ENCODE measurements around the gene INHBA.

Gene INHBA

GRCh38 chr7:41711283-41712064 lies 8.6 kb upstream of the INHBA start:
- DNase-seq (ENCODE audit: low read depth, low spot score), result peak; percentile 69

DNA sequence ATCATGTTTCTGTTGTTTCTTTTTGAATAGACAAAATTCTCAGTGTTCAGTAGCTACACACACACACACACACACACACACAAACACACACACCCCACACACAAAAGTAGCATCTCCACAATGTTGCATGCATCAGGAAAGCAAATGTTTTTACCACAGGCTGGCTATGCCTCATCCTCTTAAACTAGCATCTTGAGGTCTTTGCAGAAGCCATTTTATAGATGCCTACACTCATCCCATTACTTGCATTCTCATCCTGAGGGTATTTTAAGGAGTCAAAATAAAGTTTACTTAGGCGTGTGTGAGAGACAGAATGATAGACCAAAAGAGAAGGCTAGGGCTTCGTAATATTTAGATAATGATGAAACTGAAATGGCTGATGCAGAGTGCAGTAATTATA lies 7.9 kb upstream of the INHBA start:
- no peak for DNase-seq (ENCODE audit: low read depth, low spot score)

DNA sequence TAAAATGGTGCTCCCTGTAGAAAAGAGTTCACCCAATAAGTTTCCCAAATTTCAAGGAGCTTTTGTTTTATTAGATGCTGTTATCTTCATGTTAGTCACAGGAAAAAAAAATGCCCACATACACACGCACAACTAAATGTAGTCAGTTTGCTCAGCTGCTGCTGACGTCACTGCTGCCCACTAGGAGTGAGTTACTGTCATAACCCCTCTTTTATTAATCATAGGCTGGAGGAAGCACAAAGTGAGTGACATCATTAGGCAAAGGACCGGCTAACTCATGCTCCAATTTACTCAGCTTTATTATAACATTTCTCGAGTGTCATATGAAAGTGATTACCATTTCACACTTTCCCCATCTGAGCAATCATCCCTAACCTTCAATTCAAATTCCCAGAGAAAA lies 6.7 kb upstream of the INHBA start:
- DNase-seq (ENCODE audit: low read depth, low spot score), result no peak

DNA sequence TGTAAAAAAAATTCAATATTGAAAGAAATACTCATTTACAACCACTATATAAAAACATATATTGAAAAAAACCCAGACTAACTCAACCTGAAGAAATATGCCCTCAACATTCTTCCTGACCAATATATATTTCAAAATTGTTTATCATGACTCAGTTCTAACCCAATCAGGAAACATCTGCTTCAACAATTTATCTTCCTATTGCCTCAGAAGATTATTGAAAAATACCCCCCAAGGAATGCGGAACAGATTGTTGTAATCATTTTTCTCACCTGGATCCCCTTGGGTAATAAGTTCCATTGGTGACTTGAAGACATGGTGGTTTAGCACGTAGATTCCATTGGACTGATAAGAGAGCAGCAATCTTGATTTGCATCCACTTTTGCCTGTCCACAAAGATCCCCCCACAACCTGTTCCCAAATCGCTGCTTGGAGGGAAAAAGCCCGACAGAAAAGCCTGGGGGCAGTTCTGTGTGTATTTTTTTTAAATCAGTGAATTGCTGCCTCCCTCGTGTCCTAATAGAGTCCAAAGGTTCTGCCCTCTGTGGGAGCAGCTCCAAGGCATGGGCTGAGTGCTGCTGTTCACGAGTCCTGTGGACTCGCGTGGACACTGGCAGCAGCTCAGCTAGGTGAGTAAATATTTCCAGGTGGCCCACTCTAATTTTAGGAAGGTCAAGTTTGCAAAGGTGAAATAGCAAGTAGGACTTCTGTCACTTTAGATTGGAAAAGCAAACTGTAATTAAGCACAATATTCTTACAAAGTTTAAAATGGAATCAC lies 5.9 kb upstream of the INHBA start:
- no peak for DNase-seq (ENCODE audit: low read depth, low spot score)

DNA sequence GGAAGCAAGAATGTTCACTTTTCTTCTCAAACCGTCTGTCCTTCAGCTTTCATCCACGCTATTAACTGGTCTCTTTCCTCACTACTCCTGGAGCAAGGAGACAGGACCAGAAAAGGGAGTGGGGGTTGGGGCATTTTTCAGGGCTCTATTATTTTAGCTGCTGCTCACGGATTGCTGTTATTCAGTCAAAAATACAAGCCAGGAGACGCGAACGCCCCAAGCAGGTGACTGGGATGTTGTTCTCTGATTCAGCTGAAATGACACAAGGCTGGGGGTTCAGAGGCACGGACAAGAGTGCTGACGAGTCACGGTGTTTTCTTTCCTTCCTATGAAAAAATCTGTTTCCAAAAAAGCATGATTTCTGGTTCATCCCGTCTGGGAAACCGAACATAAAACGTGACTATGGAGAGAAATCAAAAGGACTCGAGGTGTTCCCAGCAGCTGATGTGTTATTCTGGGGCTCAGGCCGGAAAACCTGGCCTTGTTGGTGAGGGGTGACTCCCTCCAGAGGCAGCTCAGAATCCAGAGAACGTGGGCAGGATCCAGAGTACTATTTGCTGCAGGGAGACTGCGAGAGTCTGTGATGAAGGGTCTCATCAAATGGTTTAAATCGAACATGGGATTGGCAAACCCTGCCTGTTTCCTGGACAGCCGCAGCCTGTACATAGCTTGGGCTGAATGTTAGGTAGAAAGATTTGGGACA lies 3.5 kb upstream of the INHBA start:
- DNase-seq (ENCODE audit: low read depth, low spot score), result no peak

DNA sequence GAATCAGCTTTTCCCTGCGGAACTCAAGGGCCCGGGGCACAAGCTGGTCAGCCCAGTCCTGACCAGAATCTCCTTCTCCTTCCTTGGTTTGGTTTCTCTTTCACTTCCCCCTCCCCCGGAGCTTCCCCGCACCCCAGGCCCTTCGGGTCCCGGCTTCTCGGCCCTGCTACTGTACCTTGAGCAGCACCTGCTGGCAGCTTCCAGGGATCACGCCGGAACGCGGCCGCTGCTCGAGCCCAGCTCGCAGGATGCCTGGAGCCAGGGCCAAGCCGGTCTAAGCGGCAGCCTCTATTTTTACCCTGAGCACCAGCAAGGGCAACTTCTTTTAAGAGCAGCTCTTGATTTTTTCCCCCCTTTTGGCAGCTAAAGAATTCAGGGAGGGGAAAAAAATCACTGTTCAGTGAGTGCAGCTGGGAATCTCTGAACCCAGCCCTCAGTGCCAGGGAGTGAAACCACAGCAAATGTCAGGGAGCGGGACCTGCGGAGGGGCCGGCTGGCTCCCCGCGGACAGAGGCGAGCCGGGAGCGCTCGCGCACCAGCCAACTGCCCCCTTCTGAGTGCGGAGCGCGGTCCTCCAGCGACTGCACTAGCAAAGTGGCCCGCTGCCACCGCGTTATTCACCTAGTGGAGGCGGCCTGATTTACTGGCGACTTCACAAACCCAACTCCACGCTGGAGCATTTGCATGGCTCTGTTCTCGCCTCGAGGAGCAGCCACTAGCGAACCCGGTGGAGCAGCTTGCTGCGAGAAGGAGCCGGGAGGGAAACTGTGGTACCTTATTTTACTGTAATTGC lies 2.4 kb upstream of the INHBA start:
- DNase-seq (ENCODE audit: low read depth, low spot score), result peak; percentile 93

- DNase-seq (ENCODE audit: low read depth, low spot score), result no peak
These were observed 1.6 kb downstream of the INHBA start for GRCh38 chr7:41701068-41701941.

DNA sequence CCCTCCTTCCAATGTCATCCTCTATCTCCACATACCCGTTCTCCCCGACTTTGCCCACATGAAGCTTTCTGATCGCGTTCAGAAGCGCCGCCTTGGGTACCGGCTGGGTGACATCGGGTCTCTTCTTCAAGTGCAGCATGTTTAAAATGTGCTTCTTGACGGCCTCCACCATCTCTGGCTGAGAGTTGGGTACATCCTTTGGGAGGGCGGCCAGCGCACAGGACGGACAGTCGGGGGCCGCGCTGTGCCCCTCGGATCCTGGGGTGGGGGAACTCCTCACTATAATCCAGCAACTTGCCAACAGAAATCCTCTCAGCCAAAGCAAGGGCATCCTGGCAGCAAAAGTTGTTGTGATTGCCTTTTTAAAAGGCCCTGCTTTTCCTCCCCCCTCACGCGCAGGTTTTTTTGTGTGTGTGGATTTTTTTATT lies 2.8 kb downstream of the INHBA start:
- no peak for DNase-seq (ENCODE audit: low read depth, low spot score)

GRCh38 chr7:41699516-41699915 lies 3.4 kb downstream of the INHBA start:
- peak; percentile 42 for DNase-seq (ENCODE audit: low read depth, low spot score)

GRCh38 chr7:41698726-41699125 lies 4.2 kb downstream of the INHBA start:
- DNase-seq (ENCODE audit: low read depth, low spot score), result no peak

GRCh38 chr7:41698114-41698513 lies 4.8 kb downstream of the INHBA start:
- DNase-seq (ENCODE audit: low read depth, low spot score), result no peak

GRCh38 chr7:41696323-41696916 lies 6.5 kb downstream of the INHBA start:
- DNase-seq (ENCODE audit: low read depth, low spot score), result peak; percentile 83

- DNase-seq (ENCODE audit: low read depth, low spot score), result no peak
These were observed 7.1 kb downstream of the INHBA start for GRCh38 chr7:41695661-41696322.

- DNase-seq (ENCODE audit: low read depth, low spot score), result no peak
These were observed 8.4 kb downstream of the INHBA start for GRCh38 chr7:41694495-41694894.

GRCh38 chr7:41693150-41693997 lies 9.5 kb downstream of the INHBA start:
- DNase-seq (ENCODE audit: low read depth, low spot score), result no peak

DNA sequence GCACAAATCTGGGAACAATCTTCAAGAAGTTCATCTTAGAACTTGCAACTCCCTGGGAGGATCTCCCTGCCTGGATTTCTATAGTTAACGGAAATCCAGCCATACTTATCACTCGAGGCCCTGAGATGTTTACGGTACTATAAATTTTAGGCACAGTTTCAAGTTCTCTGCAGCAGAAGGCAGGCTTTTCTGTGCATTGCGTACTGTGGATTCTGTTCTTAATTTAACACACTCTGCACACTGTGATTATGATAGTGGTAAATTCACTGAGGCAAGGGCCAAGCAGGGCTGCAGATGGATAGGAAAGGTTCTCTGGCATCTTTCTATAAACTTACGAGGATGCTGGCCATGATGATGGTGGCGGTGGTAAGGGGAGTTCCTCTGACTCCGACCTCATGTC lies 10.6 kb downstream of the INHBA start:
- DNase-seq (ENCODE audit: low read depth, low spot score), result no peak

- DNase-seq (ENCODE audit: low read depth, low spot score), result no peak
These were observed 11.4 kb downstream of the INHBA start for GRCh38 chr7:41691286-41692190.

DNA sequence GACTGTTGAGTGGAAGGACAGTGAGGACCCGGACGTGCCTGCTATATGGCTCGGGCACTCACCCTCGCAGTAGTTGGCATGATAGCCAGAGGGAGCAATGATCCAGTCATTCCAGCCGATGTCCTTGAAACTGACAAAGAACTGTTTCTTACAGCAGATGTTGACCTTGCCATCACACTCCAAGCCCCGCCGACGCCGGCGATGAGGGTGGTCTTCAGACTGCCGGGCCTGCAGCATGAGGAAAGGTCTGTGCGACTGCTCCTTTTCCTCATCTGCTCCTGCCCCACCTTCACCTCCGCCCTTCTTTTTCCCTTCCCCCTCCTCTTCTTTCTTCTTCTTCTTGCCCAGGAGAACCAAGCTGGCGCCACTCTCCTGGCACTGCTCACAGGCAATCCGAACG lies 13.1 kb downstream of the INHBA start:
- DNase-seq (ENCODE audit: low read depth, low spot score), result no peak
